GM12878 (cell line): ENCODE measurements around the gene RARG. TPM values are rescaled to one million over a fixed set of nuclear protein-coding genes. Genes with fewer than 3 reads are reported as not detected.
A peak's percentile ranks its signal among the peaks of the same experiment; 100 is the strongest.

Experiments
- BCL11A ChIP-seq: IDR thresholded peaks from 2 replicates; pipeline ENCODE4 v1.6.1; 2011; ENCODE audit warnings: low read depth, low read length
- CBFB ChIP-seq: IDR thresholded peaks from 2 replicates; pipeline ENCODE4 v1.6.1; 2016; ENCODE audit warnings: antibody characterized with exemption, low read depth
- CBX3 ChIP-seq: fragments of 200-600 bp; sonication (generic); IDR thresholded peaks from 2 replicates; pipeline ENCODE4 v1.6.1; 2016; ENCODE audit warnings: low read depth, borderline replicate concordance
- ETV6 ChIP-seq, 2 experiments: fragments of 450-650 bp in 1 of 2; IDR thresholded peaks in 1 of 2; conservative IDR thresholded peaks in 1 of 2; 2 replicates each; pipeline ENCODE4 v1.6.1; 2014; ENCODE audit warnings: antibody characterized with exemption in 1 of 2, borderline replicate concordance in 1 of 2, low read depth in 1 of 2, mild to moderate bottlenecking in 1 of 2, moderate library complexity in 1 of 2
- MYB ChIP-seq: fragments of 150-350 bp; IDR thresholded peaks from 2 replicates; pipeline ENCODE4 v1.6.1; 2014; ENCODE audit warnings: mild to moderate bottlenecking, low read depth, low read length, borderline replicate concordance
- RB1 ChIP-seq: fragments of 450-650 bp; formaldehyde crosslinking; IDR thresholded peaks from 2 replicates; pipeline ENCODE4 v1.6.1; 2017; ENCODE audit warnings: mild to moderate bottlenecking, borderline replicate concordance
- RELB ChIP-seq: fragments of 450-650 bp; IDR thresholded peaks from 2 replicates; pipeline ENCODE4 v1.6.1; 2017; ENCODE audit warnings: low read depth, mild to moderate bottlenecking, moderate library complexity
- SIX5 ChIP-seq: IDR thresholded peaks from 2 replicates; pipeline ENCODE4 v1.6.1; 2011; ENCODE audit warnings: mild to moderate bottlenecking, low read depth, low read length, moderate library complexity; ENCODE audit not compliant: severe bottlenecking
- SMAD1 ChIP-seq: fragments of 450-650 bp; IDR thresholded peaks from 2 replicates; pipeline ENCODE4 v1.6.1; 2018; ENCODE audit warnings: mild to moderate bottlenecking, low read depth; ENCODE audit not compliant: partially characterized antibody
- SMARCA5 ChIP-seq: fragments of 450-650 bp; IDR thresholded peaks from 2 replicates; pipeline ENCODE4 v1.6.1; 2017; ENCODE audit warnings: mild to moderate bottlenecking
- SP1 ChIP-seq: IDR thresholded peaks from one replicate; pipeline ENCODE4 v1.6.1; 2011; ENCODE audit warnings: low read depth, low read length
- SPI1 ChIP-seq: IDR thresholded peaks from 2 replicates; pipeline ENCODE4 v1.6.1; 2011; ENCODE audit warnings: low read depth, mild to moderate bottlenecking, low read length, moderate library complexity, borderline replicate concordance; ENCODE audit not compliant: insufficient read depth
- SREBF1 ChIP-seq: IDR thresholded peaks from 2 replicates; pipeline ENCODE4 v1.6.1; 2012; ENCODE audit warnings: mild to moderate bottlenecking, low read length
- STAT3 ChIP-seq: IDR thresholded peaks from 2 replicates; pipeline ENCODE4 v1.6.1; 2011; ENCODE audit warnings: low read depth, low read length, improper control_type of control experiment
- SUPT20H ChIP-seq: IDR thresholded peaks from 2 replicates; pipeline ENCODE4 v1.6.1; 2011; ENCODE audit warnings: low read depth, mild to moderate bottlenecking, low read length, moderate library complexity, borderline replicate concordance; ENCODE audit not compliant: control insufficient read depth
- USF1 ChIP-seq: IDR thresholded peaks from 2 replicates; pipeline ENCODE4 v1.6.1; 2011; ENCODE audit warnings: borderline replicate concordance, low read depth, mild to moderate bottlenecking, moderate library complexity, mixed read lengths, low read length; ENCODE audit not compliant: insufficient read depth; ENCODE audit errors: extremely low read length
- polyA plus RNA-seq, 11 experiments: library from polyadenylated mRNA; depleted of rRNA in 4 of 11; unstranded in 6 of 11; stranded (reverse) in 5 of 11; fragments of >200 nt; fragmentation: Nextera tagmentation in 4 of 11; fragmentation: Illumina TruSeq in 1 of 11; extraction: Ambion mirVana in 4 of 11; extraction: Trizol in 1 of 11; gene quantifications; 1 replicate in 1 of 11; 2 replicates in 10 of 11; pipeline versions ENCODE4 v1.2.1 to v1.2.3, GENCODE V29; 2011 to 2016; ENCODE audit warnings: inconsistent platforms in 2 of 11, missing spikeins in 2 of 11, low read depth in 1 of 11
- total RNA-seq, 4 experiments: library from RNA; depleted of rRNA in 3 of 4; stranded (reverse); fragments of >200 nt in 3 of 4; fragmentation: Illumina TruSeq in 1 of 4; extraction: Trizol in 1 of 4; gene quantifications; 2 replicates each; pipeline versions ENCODE4 v1.2.1 to v1.2.3, GENCODE V29; 2013 to 2021
- TF ChIP-seq, protein P1 (sequence below): IDR thresholded peaks from 2 replicates; pipeline ENCODE4 v1.6.1; 2011; ENCODE audit warnings: mild to moderate bottlenecking, low read depth, low read length, moderate library complexity; ENCODE audit not compliant: insufficient replicate concordance
- TF ChIP-seq, protein P2 (sequence below): fragments of 450-650 bp; IDR thresholded peaks from 2 replicates; pipeline ENCODE4 v1.6.1; 2018; ENCODE audit warnings: borderline replicate concordance, mild to moderate bottlenecking; ENCODE audit not compliant: partially characterized antibody
- TF ChIP-seq, protein P3 (sequence below): fragments of 450-650 bp; IDR thresholded peaks from 2 replicates; pipeline ENCODE4 v1.6.1; 2018; ENCODE audit warnings: mild to moderate bottlenecking, low read depth, moderate library complexity; ENCODE audit not compliant: partially characterized antibody

The RARG gene
- total and polyA plus RNA-seq, 10 of the 15 experiments (the other 5 are each of a cell fraction or from before 2014, with no cell fraction given), result 0.27 to 8.1 (median 4.1) TPM

GRCh38 chr12:53221203-53222080, 10.6 kb downstream of the RARG start (continued):
- TF ChIP-seq, protein P1, sequence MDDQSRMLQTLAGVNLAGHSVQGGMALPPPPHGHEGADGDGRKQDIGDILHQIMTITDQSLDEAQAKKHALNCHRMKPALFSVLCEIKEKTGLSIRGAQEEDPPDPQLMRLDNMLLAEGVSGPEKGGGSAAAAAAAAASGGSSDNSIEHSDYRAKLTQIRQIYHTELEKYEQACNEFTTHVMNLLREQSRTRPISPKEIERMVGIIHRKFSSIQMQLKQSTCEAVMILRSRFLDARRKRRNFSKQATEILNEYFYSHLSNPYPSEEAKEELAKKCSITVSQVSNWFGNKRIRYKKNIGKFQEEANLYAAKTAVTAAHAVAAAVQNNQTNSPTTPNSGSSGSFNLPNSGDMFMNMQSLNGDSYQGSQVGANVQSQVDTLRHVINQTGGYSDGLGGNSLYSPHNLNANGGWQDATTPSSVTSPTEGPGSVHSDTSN, result no peak
- TF ChIP-seq SIX5 (no peak), SMARCA5 (no peak; the same call in 1 of the 2 replicates), RELB (peak; percentile 47; the same call in 1 of the 2 replicates), MYB (no peak), BCL11A (no peak), USF1 (no peak), SUPT20H (no peak), CBX3 (no peak), SPI1 (no peak), SMAD1 (no peak), ETV6 (conservative IDR thresholded peaks at IDR 0.05 in 1 of 2, IDR thresholded peaks at IDR 0.05 in 1 of 2; ENCODE audit: borderline replicate concordance in 1 of 2, low read depth in 1 of 2) (no peak), CBFB (no peak; the same call in 1 of the 2 replicates), SP1 (no peak), STAT3 (no peak), SREBF1 (no peak), RB1 (no peak; the same call in 1 of the 2 replicates)
- TF ChIP-seq, protein P2, sequence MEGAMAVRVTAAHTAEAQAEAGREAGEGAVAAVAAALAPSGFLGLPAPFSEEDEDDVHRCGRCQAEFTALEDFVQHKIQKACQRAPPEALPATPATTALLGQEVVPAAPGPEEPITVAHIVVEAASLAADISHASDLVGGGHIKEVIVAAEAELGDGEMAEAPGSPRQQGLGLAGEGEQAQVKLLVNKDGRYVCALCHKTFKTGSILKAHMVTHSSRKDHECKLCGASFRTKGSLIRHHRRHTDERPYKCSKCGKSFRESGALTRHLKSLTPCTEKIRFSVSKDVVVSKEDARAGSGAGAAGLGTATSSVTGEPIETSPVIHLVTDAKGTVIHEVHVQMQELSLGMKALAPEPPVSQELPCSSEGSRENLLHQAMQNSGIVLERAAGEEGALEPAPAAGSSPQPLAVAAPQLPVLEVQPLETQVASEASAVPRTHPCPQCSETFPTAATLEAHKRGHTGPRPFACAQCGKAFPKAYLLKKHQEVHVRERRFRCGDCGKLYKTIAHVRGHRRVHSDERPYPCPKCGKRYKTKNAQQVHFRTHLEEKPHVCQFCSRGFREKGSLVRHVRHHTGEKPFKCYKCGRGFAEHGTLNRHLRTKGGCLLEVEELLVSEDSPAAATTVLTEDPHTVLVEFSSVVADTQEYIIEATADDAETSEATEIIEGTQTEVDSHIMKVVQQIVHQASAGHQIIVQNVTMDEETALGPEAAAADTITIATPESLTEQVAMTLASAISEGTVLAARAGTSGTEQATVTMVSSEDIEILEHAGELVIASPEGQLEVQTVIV, result no peak
- TF ChIP-seq, protein P3, sequence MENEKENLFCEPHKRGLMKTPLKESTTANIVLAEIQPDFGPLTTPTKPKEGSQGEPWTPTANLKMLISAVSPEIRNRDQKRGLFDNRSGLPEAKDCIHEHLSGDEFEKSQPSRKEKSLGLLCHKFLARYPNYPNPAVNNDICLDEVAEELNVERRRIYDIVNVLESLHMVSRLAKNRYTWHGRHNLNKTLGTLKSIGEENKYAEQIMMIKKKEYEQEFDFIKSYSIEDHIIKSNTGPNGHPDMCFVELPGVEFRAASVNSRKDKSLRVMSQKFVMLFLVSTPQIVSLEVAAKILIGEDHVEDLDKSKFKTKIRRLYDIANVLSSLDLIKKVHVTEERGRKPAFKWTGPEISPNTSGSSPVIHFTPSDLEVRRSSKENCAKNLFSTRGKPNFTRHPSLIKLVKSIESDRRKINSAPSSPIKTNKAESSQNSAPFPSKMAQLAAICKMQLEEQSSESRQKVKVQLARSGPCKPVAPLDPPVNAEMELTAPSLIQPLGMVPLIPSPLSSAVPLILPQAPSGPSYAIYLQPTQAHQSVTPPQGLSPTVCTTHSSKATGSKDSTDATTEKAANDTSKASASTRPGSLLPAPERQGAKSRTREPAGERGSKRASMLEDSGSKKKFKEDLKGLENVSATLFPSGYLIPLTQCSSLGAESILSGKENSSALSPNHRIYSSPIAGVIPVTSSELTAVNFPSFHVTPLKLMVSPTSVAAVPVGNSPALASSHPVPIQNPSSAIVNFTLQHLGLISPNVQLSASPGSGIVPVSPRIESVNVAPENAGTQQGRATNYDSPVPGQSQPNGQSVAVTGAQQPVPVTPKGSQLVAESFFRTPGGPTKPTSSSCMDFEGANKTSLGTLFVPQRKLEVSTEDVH, result no peak
